WTC11 (cell line): ENCODE data around the gene URI1.

ENCODE experiments used
- ATF3 ChIP-seq: sonication (generic); formaldehyde crosslinking; conservative IDR thresholded peaks from 2 replicates; pipeline ENCODE4 v1.8.1; 2022; ENCODE audit warnings: mild to moderate bottlenecking, missing genetic modification reagents
- ESRRA ChIP-seq: sonication (generic); formaldehyde crosslinking; IDR thresholded peaks from 2 replicates; pipeline ENCODE4 v1.8.1; 2022; ENCODE audit warnings: mild to moderate bottlenecking, missing genetic modification reagents, borderline replicate concordance
- GABPB1 ChIP-seq: sonication (generic); formaldehyde crosslinking; IDR thresholded peaks from 2 replicates; pipeline ENCODE4 v1.8.1; 2023; ENCODE audit warnings: mild to moderate bottlenecking, missing genetic modification reagents
- MAX ChIP-seq: sonication (generic); formaldehyde crosslinking; IDR thresholded peaks from 2 replicates; pipeline ENCODE4 v1.8.0; 2022; ENCODE audit warnings: mild to moderate bottlenecking, missing genetic modification reagents
- OVOL2 ChIP-seq: fragments of 250-450 bp; sonication (Bioruptor Pico); IDR thresholded peaks from 2 replicates; pipeline ENCODE4 v1.9.0; 2021; ENCODE audit warnings: mild to moderate bottlenecking, borderline replicate concordance
- SP1 ChIP-seq: sonication (generic); formaldehyde crosslinking; conservative IDR thresholded peaks from 2 replicates; pipeline ENCODE4 v1.8.1; 2022; ENCODE audit warnings: missing genetic modification reagents
- TEAD4 ChIP-seq: sonication (generic); formaldehyde crosslinking; IDR thresholded peaks from 2 replicates; pipeline ENCODE4 v1.8.0; 2022; ENCODE audit warnings: mild to moderate bottlenecking, missing genetic modification reagents
- ZBTB21 ChIP-seq: sonication (generic); formaldehyde crosslinking; IDR thresholded peaks from 2 replicates; pipeline ENCODE4 v1.8.1; 2023; ENCODE audit warnings: mild to moderate bottlenecking, missing genetic modification reagents, borderline replicate concordance
- ZNF232 ChIP-seq: sonication (generic); formaldehyde crosslinking; IDR thresholded peaks from 2 replicates; pipeline ENCODE4 v1.8.0; 2022; ENCODE audit warnings: mild to moderate bottlenecking, missing genetic modification reagents
- ZNF263 ChIP-seq: sonication (generic); formaldehyde crosslinking; IDR thresholded peaks from 2 replicates; pipeline ENCODE4 v1.8.1; 2022; ENCODE audit warnings: low read depth, mild to moderate bottlenecking, moderate library complexity, missing genetic modification reagents
- TF ChIP-seq, protein P1 (sequence below): fragments of 200-600 bp; IDR thresholded peaks from 2 replicates; pipeline ENCODE4 v1.8.0; 2022; ENCODE audit warnings: antibody characterized with exemption
- TF ChIP-seq, protein P2 (sequence below): sonication (generic); formaldehyde crosslinking; IDR thresholded peaks from 2 replicates; pipeline ENCODE4 v1.8.1; 2022; ENCODE audit warnings: missing genetic modification reagents, borderline replicate concordance
- TF ChIP-seq, protein P3 (sequence below): sonication (generic); formaldehyde crosslinking; IDR thresholded peaks from 2 replicates; pipeline ENCODE4 v1.8.1; 2022; ENCODE audit warnings: low read depth, mild to moderate bottlenecking, moderate library complexity, missing genetic modification reagents, borderline replicate concordance

GRCh38 chr19:29956855-29957254, 14.8 kb downstream of the URI1 start:
- TF ChIP-seq, protein P1, sequence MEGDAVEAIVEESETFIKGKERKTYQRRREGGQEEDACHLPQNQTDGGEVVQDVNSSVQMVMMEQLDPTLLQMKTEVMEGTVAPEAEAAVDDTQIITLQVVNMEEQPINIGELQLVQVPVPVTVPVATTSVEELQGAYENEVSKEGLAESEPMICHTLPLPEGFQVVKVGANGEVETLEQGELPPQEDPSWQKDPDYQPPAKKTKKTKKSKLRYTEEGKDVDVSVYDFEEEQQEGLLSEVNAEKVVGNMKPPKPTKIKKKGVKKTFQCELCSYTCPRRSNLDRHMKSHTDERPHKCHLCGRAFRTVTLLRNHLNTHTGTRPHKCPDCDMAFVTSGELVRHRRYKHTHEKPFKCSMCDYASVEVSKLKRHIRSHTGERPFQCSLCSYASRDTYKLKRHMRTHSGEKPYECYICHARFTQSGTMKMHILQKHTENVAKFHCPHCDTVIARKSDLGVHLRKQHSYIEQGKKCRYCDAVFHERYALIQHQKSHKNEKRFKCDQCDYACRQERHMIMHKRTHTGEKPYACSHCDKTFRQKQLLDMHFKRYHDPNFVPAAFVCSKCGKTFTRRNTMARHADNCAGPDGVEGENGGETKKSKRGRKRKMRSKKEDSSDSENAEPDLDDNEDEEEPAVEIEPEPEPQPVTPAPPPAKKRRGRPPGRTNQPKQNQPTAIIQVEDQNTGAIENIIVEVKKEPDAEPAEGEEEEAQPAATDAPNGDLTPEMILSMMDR, result no peak
- TF ChIP-seq, protein P2, sequence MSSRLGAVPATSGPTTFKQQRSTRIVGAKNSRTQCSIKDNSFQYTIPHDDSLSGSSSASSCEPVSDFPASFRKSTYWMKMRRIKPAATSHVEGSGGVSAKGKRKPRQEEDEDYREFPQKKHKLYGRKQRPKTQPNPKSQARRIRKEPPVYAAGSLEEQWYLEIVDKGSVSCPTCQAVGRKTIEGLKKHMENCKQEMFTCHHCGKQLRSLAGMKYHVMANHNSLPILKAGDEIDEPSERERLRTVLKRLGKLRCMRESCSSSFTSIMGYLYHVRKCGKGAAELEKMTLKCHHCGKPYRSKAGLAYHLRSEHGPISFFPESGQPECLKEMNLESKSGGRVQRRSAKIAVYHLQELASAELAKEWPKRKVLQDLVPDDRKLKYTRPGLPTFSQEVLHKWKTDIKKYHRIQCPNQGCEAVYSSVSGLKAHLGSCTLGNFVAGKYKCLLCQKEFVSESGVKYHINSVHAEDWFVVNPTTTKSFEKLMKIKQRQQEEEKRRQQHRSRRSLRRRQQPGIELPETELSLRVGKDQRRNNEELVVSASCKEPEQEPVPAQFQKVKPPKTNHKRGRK (CRISPR knock-in tag), result no peak
- no peak for TF ChIP-seq ZNF263 (CRISPR knock-in tag)
- no peak for TF ChIP-seq MAX (CRISPR knock-in tag)
- TF ChIP-seq GABPB1, result no peak
- TF ChIP-seq, protein P3, sequence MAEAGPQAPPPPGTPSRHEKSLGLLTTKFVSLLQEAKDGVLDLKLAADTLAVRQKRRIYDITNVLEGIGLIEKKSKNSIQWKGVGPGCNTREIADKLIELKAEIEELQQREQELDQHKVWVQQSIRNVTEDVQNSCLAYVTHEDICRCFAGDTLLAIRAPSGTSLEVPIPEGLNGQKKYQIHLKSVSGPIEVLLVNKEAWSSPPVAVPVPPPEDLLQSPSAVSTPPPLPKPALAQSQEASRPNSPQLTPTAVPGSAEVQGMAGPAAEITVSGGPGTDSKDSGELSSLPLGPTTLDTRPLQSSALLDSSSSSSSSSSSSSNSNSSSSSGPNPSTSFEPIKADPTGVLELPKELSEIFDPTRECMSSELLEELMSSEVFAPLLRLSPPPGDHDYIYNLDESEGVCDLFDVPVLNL, result no peak
- TF ChIP-seq ZBTB21 (CRISPR knock-in tag), result no peak
- TF ChIP-seq SP1, result no peak
- TF ChIP-seq ESRRA, result no peak
- no peak for TF ChIP-seq ATF3 (CRISPR knock-in tag)
- no peak for TF ChIP-seq OVOL2 (CRISPR knock-in tag)
- TF ChIP-seq ZNF232 (CRISPR knock-in tag), result no peak
- TF ChIP-seq TEAD4 (CRISPR knock-in tag), result no peak
